ENCODE data around the gene CD83. TPM values are rescaled to one million over a fixed set of nuclear protein-coding genes. Genes with fewer than 3 reads are reported as not detected.

CD83 gene
- total and polyA plus RNA-seq, 9 of the 15 experiments (the other 6 are each of a cell fraction or from before 2014, with no cell fraction given) = 2.5 to 4.1 (median 3.4) TPM

- BruUV-seq (replicated peaks) = no TSS peak
- Histone ChIP-seq H3K79me2 (ENCODE audit: control insufficient read depth, insufficient read depth, low read length) (no peaks in the 10 kb centered on the region), H3K9me1 (ENCODE audit: control insufficient read depth, insufficient read depth, low read length) (no peaks in the 10 kb centered on the region), H4K20me1 (replicated peaks; ENCODE audit: control insufficient read depth, insufficient read depth, low read length) (no peaks in the 10 kb centered on the region), H3K4me2 (ENCODE audit: insufficient read depth, low read length) (no peak overlapping the region), H3K4me3 (no peak overlapping the region), H3K36me3 (ENCODE audit: control insufficient read depth, insufficient read depth, low read length) (no peaks in the 10 kb centered on the region), H3K27me3 (ENCODE audit: control insufficient read depth in 2 of 2, insufficient read depth in 2 of 2, low read length in 2 of 2) (peaks cover 5 to 13% of the 10 kb centered on the region in 2 experiments; a peak in 1 of 5 replicates), H2AFZ (ENCODE audit: low read depth, low read length) (peak overlapping the region; percentile 35), H3K27ac (ENCODE audit: extremely low read depth, low read depth, low read length) (no peak overlapping the region), H3K9me3 (replicated peaks; ENCODE audit: control insufficient read depth, insufficient read depth, low read depth, low read length) (no peaks in the 10 kb centered on the region; the same call in 1 of the 2 replicates), H3K4me1 (replicated peaks in 1 of 2; ENCODE audit: control insufficient read depth in 2 of 2, insufficient read depth in 2 of 2, low read length in 2 of 2) (peaks cover 4 to 9% of the 10 kb centered on the region in 2 experiments), H3K9ac (ENCODE audit: insufficient read depth in 1 of 2, low read depth in 2 of 2, low read length in 2 of 2) (no peak overlapping the region)
- ChIA-PET POLR2A (interaction anchor here (1.7 kb wide), 1 partner anchor 15 kb away, joined by 6 read pairs; no protein-coding TSS in a partner anchor), CTCF (ENCODE audit: low intra/inter-chr PET ratio) (no interaction called here)
- in situ Hi-C loops (cut with MboI) = no loop called here
- peak in 1 of 4 experiments; percentile 15 for DNase-seq (ENCODE audit: extremely low read depth in 1 of 4, low spot score in 3 of 4)
- WGBS (ENCODE audit: insufficient coverage, low coverage, missing lambda C conversion rate) = 0% methylated on average over 1 of the region's 1 CpG
- intact Hi-C loops (cut with micrococcal nuclease) = no loop called here
- FAIRE-seq = peak; percentile 35
- TF ChIP-seq ZNF518B (CRISPR knock-in tag; IDR thresholded peaks at IDR 0.05) (no peak), SMARCC2 (IDR thresholded peaks at IDR 0.05; ENCODE audit: low read depth) (no peak), ARID1B (IDR thresholded peaks at IDR 0.05) (peak; percentile 31; the same call in 1 of the 2 replicates), JUNB (CRISPR knock-in tag; conservative IDR thresholded peaks at IDR 0.05) (peak; percentile 74; the same call in 1 of the 2 replicates), HES1 (IDR thresholded peaks at IDR 0.05; ENCODE audit: low read depth) (no peak), JUN (IDR thresholded peaks at IDR 0.05; ENCODE audit: borderline replicate concordance, low read depth, low read length) (peak; percentile 71), JUN (CRISPR knock-in tag; IDR thresholded peaks at IDR 0.05; ENCODE audit: borderline replicate concordance) (no peak), FOSL1 (tag; conservative IDR thresholded peaks at IDR 0.05) (peak; percentile 94), SPI1 (IDR thresholded peaks at IDR 0.05; ENCODE audit: borderline replicate concordance, low read depth, low read length) (peak; percentile 45; the same call in 1 of the 2 replicates), NCOA2 (IDR thresholded peaks at IDR 0.05; ENCODE audit: partially characterized antibody in 2 of 2) (no peak), JUND (IDR thresholded peaks at IDR 0.05; ENCODE audit: borderline replicate concordance, low read depth, low read length) (peak; percentile 91), JUND (tag; IDR thresholded peaks at IDR 0.05; ENCODE audit: borderline replicate concordance, low read depth, low read length) (peak; percentile 91), HMBOX1 (IDR thresholded peaks at IDR 0.05) (peak; percentile 98), ATF3 (IDR thresholded peaks at IDR 0.05) (peak; percentile 90), ATF3 (CRISPR knock-in tag; conservative IDR thresholded peaks at IDR 0.05) (no peak), NFE2 (IDR thresholded peaks at IDR 0.05; ENCODE audit: low read depth) (no peak), SMARCA4 (IDR thresholded peaks at IDR 0.05) (peak; percentile 13; the same call in 1 of the 2 replicates)
- no peak for ATAC-seq
Measured at GRCh38 chr6:14086701-14087100, 30.9 kb upstream of the CD83 start.

Measured in K562 (cell line).